Neuronal stem cell (in vitro differentiated cells): Measurements from ENCODE around the gene TSPAN17.

Experiments
- DNase-seq: peaks from one replicate; pipeline ENCODE4 v3.0.0-alpha.2; 2013; ENCODE audit warnings: low spot score
- H2AFZ ChIP-seq: one replicate; pipeline ENCODE4 v1.6.1; 2013; ENCODE audit warnings: mild to moderate bottlenecking, low read length, inconsistent platforms
- H2AK5ac ChIP-seq: 2 replicates; pipeline ENCODE4 v1.6.1; 2013; ENCODE audit warnings: low read depth, mild to moderate bottlenecking, inconsistent platforms, low read length, moderate library complexity, mixed read lengths
- H2BK120ac ChIP-seq: 2 replicates; pipeline ENCODE4 v1.6.1; 2013; ENCODE audit warnings: low read depth, mild to moderate bottlenecking, inconsistent platforms, low read length, moderate library complexity, mixed read lengths
- H2BK12ac ChIP-seq: one replicate; pipeline ENCODE4 v1.6.1; 2013; ENCODE audit warnings: low read length, inconsistent platforms
- H2BK15ac ChIP-seq: 2 replicates; pipeline ENCODE4 v1.6.1; 2013; ENCODE audit warnings: mild to moderate bottlenecking, low read length, inconsistent platforms, mixed read lengths
- H2BK5ac ChIP-seq: one replicate; pipeline ENCODE4 v1.6.1; 2013; ENCODE audit warnings: inconsistent platforms, mild to moderate bottlenecking, low read length, moderate library complexity
- H3K14ac ChIP-seq: one replicate; pipeline ENCODE4 v1.6.1; 2013; ENCODE audit warnings: low read length, inconsistent platforms
- H3K18ac ChIP-seq: 2 replicates; pipeline ENCODE4 v1.6.1; 2013; ENCODE audit warnings: low read length, inconsistent platforms
- H3K23ac ChIP-seq: 2 replicates; pipeline ENCODE4 v1.6.1; 2013; ENCODE audit warnings: low read depth, mild to moderate bottlenecking, mixed read lengths, low read length, inconsistent platforms; ENCODE audit not compliant: poor library complexity
- H3K27ac ChIP-seq: replicated peaks from 3 replicates; pipeline ENCODE4 v1.5.1; 2013; ENCODE audit warnings: low read length, inconsistent platforms
- H3K27me3 ChIP-seq, 3 experiments: 2 replicates each; pipeline ENCODE4 v1.6.1; 2013; ENCODE audit warnings: low read length in 3 of 3, mild to moderate bottlenecking in 2 of 3, inconsistent platforms in 1 of 3, low read depth in 1 of 3, mixed read lengths in 1 of 3, moderate library complexity in 1 of 3; ENCODE audit not compliant: control insufficient read depth in 3 of 3, insufficient read depth in 3 of 3
- H3K36me3 ChIP-seq, 2 donors: replicated peaks in 1 of 2; 2 replicates each; pipeline ENCODE4 v1.6.1; 2013; ENCODE audit warnings: low read length in 2 of 2; ENCODE audit not compliant: control insufficient read depth in 2 of 2, insufficient read depth in 2 of 2
- H3K4ac ChIP-seq: 2 replicates; pipeline ENCODE4 v1.6.1; 2013; ENCODE audit warnings: inconsistent platforms, mild to moderate bottlenecking, low read length, moderate library complexity
- H3K4me1 ChIP-seq, 2 donors: 1 replicate in 1 of 2; 2 replicates in 1 of 2; pipeline ENCODE4 v1.6.1; 2013; ENCODE audit warnings: low read length in 2 of 2, low read depth in 1 of 2; ENCODE audit not compliant: control insufficient read depth in 2 of 2, insufficient read depth in 1 of 2
- H3K4me2 ChIP-seq: one replicate; pipeline ENCODE4 v1.6.1; 2013; ENCODE audit warnings: mild to moderate bottlenecking, low read length, inconsistent platforms; ENCODE audit not compliant: insufficient read depth, poor library complexity, severe bottlenecking
- H3K4me3 ChIP-seq, 2 donors: 2 replicates each; pipeline ENCODE4 v1.5.1; 2013; ENCODE audit warnings: low read length in 2 of 2, mild to moderate bottlenecking in 2 of 2, inconsistent platforms in 1 of 2, moderate library complexity in 1 of 2
- H3K79me1 ChIP-seq: one replicate; pipeline ENCODE4 v1.6.1; 2013; ENCODE audit warnings: low read depth, mild to moderate bottlenecking, inconsistent platforms, low read length, moderate library complexity
- H3K9ac ChIP-seq: one replicate; pipeline ENCODE4 v1.6.1; 2013; ENCODE audit warnings: mild to moderate bottlenecking, low read depth, low read length, inconsistent platforms; ENCODE audit not compliant: poor library complexity
- H3K9me3 ChIP-seq, 2 donors: replicated peaks in 1 of 2; 2 replicates each; pipeline versions ENCODE3 to v1.6.1; 2013; ENCODE audit warnings: low read length in 2 of 2, mild to moderate bottlenecking in 2 of 2, inconsistent platforms in 1 of 2, low read depth in 1 of 2, mixed read lengths in 1 of 2, moderate library complexity in 1 of 2; ENCODE audit not compliant: control insufficient read depth in 2 of 2, insufficient read depth in 1 of 2
- H4K8ac ChIP-seq: one replicate; pipeline ENCODE4 v1.6.1; 2013; ENCODE audit warnings: low read depth, mild to moderate bottlenecking, inconsistent platforms, low read length, moderate library complexity
- H4K91ac ChIP-seq: one replicate; pipeline ENCODE4 v1.6.1; 2013; ENCODE audit warnings: low read length, low read depth, mild to moderate bottlenecking, inconsistent platforms; ENCODE audit not compliant: poor library complexity
- WGBS, 2 donors: extraction: QIAGEN DNeasy Blood & Tissue Kit; methylation state at CpG; one replicate each; pipeline ENCODE4 v1.1.7; 2013; ENCODE audit warnings: missing lambda C conversion rate in 2 of 2, mixed read lengths in 1 of 2; ENCODE audit not compliant: insufficient read length in 2 of 2, insufficient replicate concordance in 1 of 2; ENCODE audit errors: extremely low coverage in 2 of 2; 5-methylcytosine and 5-hydroxymethylcytosine counted together

The TSPAN17 gene

GRCh38 chr5:176632745-176633144, 14.5 kb upstream of the TSPAN17 start:
- Histone ChIP-seq H3K18ac (no peak overlapping the region), H3K27ac (no peak overlapping the region), H3K9me3 (peaks cover 0 to 5% of the 10 kb centered on the region in 2 donors), H3K9ac (no peak overlapping the region), H3K4me2 (no peak overlapping the region), H3K4me3 (no peak overlapping the region), H2BK12ac (no peak overlapping the region), H4K91ac (no peak overlapping the region), H3K14ac (no peak overlapping the region), H3K23ac (no peak overlapping the region), H3K27me3 (peaks cover 7 to 90% (median 42%) of the 10 kb centered on the region in 3 experiments), H2BK15ac (no peak overlapping the region), H2AK5ac (no peak overlapping the region), H3K79me1 (no peaks in the 10 kb centered on the region), H2AFZ (no peak overlapping the region), H4K8ac (no peak overlapping the region), H3K36me3 (no peaks in the 10 kb centered on the region), H3K4me1 (peaks cover 6 to 8% of the 10 kb centered on the region in 2 donors), H2BK5ac (no peak overlapping the region), H2BK120ac (no peak overlapping the region), H3K4ac (no peak overlapping the region)
- no CpG with 5 or more reads among the region's 2 CpGs for WGBS, 2 donors
- DNase-seq, result no peak

DNA sequence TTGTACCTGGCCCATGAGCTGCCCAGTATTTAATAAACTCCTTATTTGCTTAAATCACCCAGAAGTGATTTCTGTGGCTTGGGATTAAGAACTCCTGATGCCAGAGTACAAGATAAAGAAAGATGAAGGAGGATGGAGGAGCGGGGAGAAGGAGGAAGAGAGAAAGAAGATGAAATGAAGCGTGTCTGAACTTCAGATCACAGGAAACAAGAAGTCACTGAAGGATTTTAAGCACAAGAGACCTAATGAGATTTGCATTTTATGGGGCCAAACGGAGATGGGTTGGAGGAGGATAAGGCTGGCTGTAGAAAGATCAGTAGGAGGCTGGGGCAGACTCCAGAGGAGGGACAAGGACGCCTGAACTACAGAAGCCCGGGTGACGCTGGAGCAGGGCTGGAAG, 13.7 kb upstream of the TSPAN17 start:
- no peak overlapping the region for H3K27ac ChIP-seq
- no peak overlapping the region for H3K23ac ChIP-seq
- no peak overlapping the region for H2BK5ac ChIP-seq
- no CpG with 5 or more reads among the region's 6 CpGs for WGBS, 2 donors
- no peak overlapping the region for H3K4me3 ChIP-seq
- no peak overlapping the region for H3K9ac ChIP-seq
- H4K8ac ChIP-seq, result no peak overlapping the region
- no peak overlapping the region for H2BK120ac ChIP-seq
- H2BK15ac ChIP-seq, result no peak overlapping the region
- no peak overlapping the region for H2BK12ac ChIP-seq
- DNase-seq, result no peak
- H3K18ac ChIP-seq, result no peak overlapping the region
- H4K91ac ChIP-seq, result no peak overlapping the region
- H3K27me3 ChIP-seq, result peaks cover 7 to 90% (median 34%) of the 10 kb centered on the region in 3 experiments
- no peak overlapping the region for H3K14ac ChIP-seq
- peaks cover 6 to 8% of the 10 kb centered on the region in 2 donors for H3K4me1 ChIP-seq
- H3K36me3 ChIP-seq, result no peaks in the 10 kb centered on the region
- H2AK5ac ChIP-seq, result no peak overlapping the region
- H2AFZ ChIP-seq, result no peak overlapping the region
- no peak overlapping the region for H3K4me2 ChIP-seq
- H3K79me1 ChIP-seq, result no peaks in the 10 kb centered on the region
- no peak overlapping the region for H3K4ac ChIP-seq
- H3K9me3 ChIP-seq, result peaks cover 0 to 5% of the 10 kb centered on the region in 2 donors

GRCh38 chr5:176636426-176636825, 10.9 kb upstream of the TSPAN17 start:
- Histone ChIP-seq H3K23ac (no peak overlapping the region), H3K4me1 (no peaks in the 10 kb centered on the region), H3K18ac (no peak overlapping the region), H3K4me2 (no peak overlapping the region), H2BK12ac (no peak overlapping the region), H3K4me3 (no peak overlapping the region), H3K14ac (no peak overlapping the region), H3K9me3 (peaks cover 0 to 5% of the 10 kb centered on the region in 2 donors), H2AK5ac (no peak overlapping the region), H2AFZ (no peak overlapping the region), H4K91ac (no peak overlapping the region), H2BK120ac (no peak overlapping the region), H3K4ac (no peak overlapping the region), H2BK5ac (no peak overlapping the region), H2BK15ac (no peak overlapping the region), H3K79me1 (no peaks in the 10 kb centered on the region), H3K27me3 (peaks cover 0 to 86% (median 6%) of the 10 kb centered on the region in 3 experiments), H3K27ac (no peak overlapping the region), H3K36me3 (no peaks in the 10 kb centered on the region), H3K9ac (no peak overlapping the region), H4K8ac (no peak overlapping the region)
- WGBS, 2 donors, result no CpG with 5 or more reads among the region's 9 CpGs
- no peak for DNase-seq

GRCh38 chr5:176637556-176637955, 9.7 kb upstream of the TSPAN17 start:
- Histone ChIP-seq H3K4ac (no peak overlapping the region), H3K18ac (peak overlapping the region; percentile 40), H4K91ac (peak overlapping the region; percentile 28), H3K4me2 (no peak overlapping the region), H3K23ac (peak overlapping the region; percentile 46), H2AFZ (no peak overlapping the region), H3K4me1 (no peaks in the 10 kb centered on the region), H2BK12ac (no peak overlapping the region), H2AK5ac (no peak overlapping the region), H3K9ac (peak overlapping the region; percentile 10), H3K27ac (no peak overlapping the region), H3K4me3 (peak overlapping the region in 1 of 2 donors; percentile 4), H3K27me3 (peaks cover 0 to 86% (median 2%) of the 10 kb centered on the region in 3 experiments), H2BK5ac (no peak overlapping the region), H3K36me3 (no peaks in the 10 kb centered on the region), H4K8ac (no peak overlapping the region), H3K14ac (no peak overlapping the region), H2BK15ac (no peak overlapping the region), H2BK120ac (no peak overlapping the region), H3K9me3 (peaks cover 0 to 5% of the 10 kb centered on the region in 2 donors), H3K79me1 (no peaks in the 10 kb centered on the region)
- DNase-seq, result no peak
- no CpG with 5 or more reads among the region's 4 CpGs for WGBS, 2 donors
